Measurements from ENCODE around the gene MAPK8IP1.

The MAPK8IP1 gene

DNA sequence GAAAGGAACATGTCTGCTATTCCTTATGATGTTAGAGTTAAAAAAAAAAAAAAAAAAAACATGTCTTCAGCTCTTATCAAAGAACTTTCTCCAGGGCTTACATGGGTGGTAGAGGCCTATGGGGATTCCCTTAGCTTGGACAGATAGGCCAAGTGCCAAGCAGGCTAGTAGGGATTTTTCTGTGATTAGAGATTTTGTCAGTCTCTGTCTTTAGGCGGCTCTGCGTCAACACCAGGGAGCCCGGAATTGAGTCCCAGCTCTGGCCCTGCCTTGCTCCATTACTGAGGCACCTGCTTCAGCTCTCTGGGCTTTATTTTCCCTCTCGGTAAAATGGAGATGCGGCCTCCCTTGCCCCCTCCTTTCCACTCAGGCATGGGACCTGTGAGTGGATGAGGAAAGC, 25.1 kb upstream of the MAPK8IP1 start:
- no peak for DNase-seq

DNA sequence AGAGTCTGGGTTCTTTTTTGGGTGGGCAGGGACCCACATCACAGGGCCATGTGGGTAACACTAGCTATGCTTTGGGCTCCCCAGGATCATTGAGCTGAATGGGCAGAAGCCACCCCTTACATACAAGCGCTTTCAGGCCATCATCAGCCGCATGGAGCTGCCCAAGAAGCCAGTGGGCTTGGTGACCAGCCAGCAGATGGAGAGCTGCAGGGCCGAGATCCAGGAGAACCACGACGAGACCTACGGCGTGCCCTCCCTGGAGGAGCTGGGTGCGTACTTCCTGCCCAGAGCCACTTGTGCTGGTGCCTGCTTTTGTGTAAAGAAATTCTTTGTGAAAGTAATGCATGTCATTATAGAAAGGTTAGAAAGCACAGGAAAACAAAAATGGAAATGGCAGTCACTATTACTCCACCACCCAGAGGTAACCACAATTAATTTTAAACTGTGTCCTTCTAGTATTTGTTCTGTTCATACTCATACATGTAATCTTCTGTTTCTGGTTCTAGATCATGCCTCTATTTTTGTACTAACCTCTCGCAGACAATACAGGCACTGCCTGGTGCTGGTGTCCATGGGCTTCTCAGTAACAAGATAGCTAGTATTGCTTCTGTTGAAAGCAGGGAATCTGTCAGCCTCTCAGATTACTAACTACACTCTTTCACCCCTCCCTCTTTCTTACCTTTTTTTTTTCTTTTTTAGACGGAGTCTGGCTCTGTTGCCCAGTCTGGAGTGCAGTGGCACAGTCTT, 24.5 kb upstream of the MAPK8IP1 start:
- no peak for DNase-seq

DNA sequence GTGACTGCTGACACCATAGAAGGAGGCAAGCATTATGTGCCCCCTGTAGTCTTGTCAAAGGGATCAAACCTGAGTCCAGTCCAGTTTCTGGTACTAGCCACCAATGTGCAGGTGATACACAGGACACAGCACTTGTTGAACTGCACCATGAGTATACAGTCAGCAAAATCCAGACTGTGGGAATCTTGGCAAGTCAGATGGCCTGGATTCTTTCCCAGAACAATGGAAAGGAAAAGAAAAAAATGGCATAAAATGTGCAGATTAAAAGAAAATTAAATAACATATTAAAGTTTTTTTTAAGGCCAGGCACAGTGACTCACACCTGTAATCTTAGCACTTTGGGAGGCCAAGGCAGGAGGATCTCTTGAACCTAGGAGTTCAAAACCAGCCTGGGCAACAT, 21.4 kb upstream of the MAPK8IP1 start:
- no peak for DNase-seq

DNA sequence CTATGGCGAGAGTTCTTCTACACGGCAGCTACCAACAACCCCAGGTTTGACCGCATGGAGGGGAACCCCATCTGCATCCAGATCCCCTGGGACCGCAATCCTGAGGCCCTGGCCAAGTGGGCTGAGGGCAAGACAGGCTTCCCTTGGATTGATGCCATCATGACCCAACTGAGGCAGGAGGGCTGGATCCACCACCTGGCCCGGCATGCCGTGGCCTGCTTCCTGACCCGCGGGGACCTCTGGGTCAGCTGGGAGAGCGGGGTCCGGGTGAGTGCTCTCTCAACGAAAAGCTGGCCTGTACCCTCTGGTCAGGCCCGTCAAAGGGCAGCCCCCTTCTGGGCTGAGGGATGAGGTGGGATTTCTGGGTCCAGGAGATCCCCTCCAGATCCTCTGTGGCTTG, 15.9 kb upstream of the MAPK8IP1 start:
- no peak for DNase-seq

DNA sequence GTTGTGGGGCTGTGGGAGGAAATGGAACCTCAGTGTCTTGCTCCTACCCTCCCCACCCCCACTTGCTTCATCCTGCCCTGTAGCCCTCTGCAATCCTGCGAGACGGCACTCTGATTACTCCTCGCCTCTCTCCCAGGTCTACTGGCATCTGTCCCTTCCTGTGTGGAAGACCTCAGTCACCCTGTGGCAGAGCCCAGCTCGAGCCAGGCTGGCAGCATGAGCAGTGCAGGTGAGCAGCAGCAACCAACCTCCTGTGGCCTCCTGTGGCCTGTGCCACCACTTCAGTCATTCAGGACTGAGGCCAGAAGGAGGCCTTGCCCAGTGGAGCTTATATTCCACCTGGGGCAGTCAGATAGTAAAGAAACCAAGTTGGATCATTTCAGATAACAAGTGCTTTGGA, 14.7 kb upstream of the MAPK8IP1 start:
- DNase-seq, result no peak

DNA sequence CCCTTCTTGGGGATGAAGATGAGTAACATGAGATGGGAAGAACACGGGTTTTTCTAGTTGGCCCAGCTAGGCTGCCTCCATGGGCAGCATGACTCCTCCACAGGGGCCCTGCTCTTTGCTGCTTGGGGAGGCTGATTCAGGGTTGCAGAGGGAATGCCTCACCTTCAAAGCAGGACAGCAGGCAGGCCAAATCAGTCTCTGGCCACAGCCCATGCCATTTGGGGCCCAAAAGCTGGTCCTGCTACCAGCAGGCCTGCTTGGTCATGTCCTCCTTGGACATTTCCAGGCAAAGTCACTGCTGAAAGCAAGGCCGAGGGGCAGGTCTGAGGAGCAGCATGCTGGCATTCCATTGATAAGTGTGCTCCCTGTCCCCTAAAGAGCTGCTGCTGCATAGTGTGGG, 13.8 kb upstream of the MAPK8IP1 start:
- no peak for DNase-seq

DNA sequence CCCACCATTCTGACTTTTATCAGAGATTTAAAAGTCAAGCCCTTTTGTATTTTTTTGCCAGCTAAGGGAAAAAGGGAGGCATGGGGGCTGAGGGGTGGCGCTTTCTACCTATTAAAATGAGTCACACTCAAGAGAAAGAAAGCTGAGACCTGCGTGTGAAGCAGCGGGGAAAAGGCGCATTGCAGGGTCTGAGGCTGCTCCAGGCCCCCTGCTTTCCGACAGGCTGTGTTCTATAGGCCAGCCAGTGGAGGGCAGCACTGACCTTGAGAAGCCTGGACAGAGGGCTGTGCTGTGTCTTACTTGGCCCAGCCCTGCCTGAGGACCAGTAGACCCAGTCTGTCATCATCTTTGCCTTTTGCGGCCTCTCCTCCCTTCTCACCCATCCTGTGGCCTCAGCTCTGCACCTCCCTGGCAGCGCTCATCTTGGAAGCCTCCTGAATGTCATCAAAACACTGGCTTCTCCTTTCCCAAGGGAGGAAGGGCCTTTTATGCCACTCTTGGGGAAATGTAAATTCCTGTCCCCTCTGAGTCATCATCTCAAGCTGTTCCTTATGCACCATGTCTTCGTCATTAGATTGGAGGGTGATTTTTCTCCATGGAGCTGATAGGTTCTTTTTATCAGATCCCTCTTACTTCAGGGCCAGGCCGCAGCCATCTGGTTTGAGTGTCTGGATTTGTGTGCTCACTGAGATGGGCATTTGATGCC, 12.6 kb upstream of the MAPK8IP1 start:
- DNase-seq, result peak; percentile 59

DNA sequence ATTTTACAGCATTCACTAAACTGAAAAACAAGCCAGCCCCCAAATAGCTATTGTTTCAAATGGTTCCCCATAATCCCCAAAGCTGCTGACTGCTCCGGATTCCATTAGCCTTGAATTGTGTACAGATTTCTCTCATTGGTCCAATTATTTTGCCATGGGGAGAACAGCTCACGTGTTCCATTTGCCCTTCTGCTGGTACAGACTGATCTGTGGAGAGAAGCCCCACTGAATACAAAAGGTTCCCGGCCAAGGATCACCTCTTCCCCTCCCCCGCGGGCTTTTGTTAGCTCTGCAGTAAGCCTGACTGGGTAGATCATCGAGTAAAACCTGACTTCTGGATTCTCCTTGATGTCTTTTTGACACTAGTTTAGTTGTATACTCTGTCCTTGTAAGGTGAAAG, 9.1 kb upstream of the MAPK8IP1 start:
- no peak for DNase-seq

DNA sequence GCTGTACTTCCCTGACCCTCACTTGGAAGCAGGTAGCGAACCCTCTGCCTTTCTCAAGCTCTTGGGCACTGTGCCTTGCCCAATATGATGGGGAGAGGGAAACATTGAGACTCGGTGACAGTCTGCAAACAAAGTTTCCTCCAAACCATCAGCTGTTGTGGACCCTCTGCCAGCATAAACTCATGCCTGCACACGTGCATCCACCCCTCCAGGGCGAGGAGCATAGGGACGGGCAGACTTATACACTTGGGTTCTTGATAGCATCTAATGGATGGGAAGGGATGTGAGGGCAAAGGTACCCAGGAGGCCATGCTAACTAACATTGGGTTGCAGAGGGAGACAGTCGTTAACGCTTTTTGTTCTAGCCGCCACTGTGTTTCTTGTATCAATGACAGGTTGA, 8.2 kb upstream of the MAPK8IP1 start:
- no peak for DNase-seq

DNA sequence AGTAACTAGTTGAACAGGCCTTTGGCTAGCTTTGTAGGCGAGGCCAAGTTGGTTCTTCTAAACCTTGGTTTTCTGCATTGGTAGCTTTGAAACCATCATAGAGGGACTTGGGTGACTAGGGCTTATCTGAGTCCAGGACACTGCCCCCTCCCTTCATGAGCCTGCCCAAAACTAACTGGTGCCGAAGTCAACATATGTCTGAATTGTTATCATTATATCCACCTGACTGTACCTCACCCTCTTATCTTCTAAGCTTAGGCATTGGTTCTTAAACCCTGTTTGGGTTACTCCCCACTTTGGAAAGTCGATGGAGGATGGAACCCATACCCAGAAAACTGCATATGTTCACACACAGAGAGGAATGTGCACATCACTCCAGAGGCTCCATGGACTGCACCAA, 7.6 kb upstream of the MAPK8IP1 start:
- DNase-seq, result no peak

DNA sequence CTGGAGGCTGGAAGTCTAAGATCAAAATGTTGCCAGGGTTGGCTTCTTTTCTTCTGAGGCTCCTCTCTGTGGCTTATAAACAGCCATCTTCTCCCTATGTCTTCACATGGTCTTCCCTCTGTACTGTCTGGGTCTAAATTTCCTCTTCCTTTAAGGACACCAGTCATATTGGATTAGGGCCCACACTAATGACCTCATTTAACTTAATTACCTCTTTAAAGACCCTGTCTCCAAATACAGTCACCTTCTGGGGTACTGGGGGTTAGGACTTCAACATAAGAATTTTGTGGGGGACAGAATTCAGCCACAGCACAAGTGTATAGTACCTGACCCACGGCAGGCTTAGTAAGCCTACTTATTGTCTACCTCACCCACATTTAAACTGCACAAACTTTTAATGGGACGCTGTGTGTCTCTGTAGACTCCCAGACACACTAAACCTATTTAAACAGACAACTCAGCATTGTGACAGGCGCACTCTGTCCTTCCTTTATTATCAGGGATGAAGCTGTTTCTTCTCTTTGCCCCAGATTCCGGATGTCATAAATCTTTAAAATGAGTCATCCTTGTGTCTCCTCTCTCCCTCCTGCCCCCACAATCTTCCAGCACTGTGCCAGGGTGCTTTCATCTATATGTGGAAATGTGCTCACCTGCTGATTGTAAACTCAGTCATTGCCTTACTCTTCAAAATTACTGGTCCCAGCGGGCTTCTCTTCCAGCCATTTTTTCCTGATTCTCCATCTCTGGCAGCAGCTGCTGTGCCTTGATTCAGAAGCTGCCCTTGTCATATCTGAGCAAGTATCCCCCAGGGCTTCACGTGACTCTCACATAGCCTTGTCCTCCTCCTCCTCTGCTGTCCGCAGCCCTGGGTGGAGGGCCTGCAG, 5.4 kb upstream of the MAPK8IP1 start:
- DNase-seq, result no peak

DNA sequence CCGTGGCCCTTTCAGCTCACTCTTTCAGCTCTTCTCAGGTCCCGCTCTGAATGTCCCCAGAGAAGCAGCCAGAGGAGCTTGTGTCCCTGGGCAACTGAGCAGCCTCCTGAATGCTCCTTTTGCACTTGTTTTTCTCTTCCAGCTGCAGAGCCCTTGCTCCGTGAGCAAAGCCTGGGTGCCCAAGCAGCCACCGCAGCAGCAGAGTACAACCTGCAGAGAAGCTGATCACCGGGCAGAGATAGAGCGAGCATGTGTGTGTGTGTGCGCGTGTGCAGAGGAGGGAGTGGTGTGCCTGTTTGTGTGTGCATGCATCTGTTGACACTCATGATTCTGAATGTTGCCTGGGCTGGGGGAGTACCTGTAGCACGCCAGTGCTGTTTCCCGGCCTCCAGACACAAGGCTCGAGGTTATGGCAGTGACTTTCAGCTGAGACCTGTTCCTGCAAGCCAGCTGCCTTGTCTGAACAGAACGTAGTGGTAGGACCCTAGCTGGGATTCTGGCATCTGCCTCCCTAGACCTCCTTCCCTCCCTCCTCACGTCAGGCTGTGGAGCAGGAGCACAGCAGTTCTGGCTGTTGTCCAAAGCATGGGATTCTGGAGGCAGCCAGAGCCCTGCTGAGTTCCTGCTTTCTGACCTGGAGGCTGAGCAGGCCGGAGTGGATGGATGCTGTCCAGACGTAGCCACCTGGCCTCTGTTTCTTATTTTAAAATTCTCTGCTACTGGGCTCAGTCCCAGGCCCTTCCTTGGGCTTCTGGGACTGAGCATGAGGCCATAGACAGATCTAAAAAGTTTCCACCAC, 4.5 kb upstream of the MAPK8IP1 start:
- no peak for DNase-seq

DNA sequence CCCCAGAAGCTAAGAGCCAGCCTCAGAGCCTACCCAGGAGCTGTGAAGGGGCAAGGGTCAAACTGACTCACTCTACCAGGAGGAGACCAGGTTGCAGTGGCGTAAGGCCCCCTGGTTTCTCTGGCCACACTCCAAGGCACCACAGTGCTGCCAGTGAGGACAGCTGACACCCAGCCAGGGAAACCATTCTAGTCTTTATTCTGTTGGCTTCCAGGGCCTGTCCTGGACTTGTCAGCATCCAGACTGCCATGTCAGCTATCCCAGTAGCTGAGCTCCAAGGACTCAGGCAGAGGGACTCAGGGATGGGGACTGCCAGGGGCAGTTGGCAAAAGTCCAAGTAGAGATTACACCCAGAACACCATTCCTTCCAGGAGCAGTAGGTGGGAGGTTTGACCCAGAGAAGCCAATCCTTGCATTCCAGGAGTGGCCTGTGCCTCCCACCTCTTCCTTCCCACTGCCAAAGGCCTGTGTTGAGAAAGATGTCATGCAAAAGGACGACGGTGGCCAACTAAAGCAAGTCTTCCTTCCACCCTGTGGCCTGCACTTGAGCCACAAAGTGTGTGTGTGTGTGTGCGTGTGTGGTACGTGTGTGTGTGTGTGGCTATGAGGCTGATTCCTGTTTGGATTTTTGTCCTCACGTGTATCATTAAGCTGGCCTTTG, 3.6 kb upstream of the MAPK8IP1 start:
- DNase-seq, result no peak

DNA sequence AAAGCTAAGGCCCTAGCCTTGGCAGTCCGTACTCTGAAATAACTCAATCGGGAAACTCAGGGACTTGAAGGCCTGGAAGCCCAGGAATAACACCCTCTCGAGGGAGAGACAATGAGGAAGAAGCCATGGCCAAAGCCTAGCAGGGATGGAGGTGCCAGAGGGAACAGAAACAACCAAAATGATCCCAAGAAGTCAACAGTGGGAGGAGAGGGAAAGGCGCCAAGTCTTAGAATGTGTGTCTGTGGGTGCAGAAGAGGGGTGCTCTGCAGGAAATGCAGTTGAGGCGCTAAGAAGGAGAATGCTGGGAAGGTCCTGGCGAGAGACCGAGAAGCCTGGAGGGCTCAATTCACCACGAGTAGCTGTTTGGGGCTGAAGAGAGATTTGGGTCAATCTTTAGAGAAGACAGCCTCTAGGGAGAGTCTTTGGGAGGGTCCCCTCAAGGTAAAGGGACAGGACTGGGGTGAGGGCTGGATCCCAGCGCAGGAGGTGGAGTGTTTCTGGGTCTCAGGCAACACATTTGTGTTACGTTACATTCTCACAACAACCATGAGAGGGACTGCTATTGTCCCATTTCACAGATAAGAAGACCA, 760 bp upstream of the MAPK8IP1 start:
- no peak for DNase-seq

DNA sequence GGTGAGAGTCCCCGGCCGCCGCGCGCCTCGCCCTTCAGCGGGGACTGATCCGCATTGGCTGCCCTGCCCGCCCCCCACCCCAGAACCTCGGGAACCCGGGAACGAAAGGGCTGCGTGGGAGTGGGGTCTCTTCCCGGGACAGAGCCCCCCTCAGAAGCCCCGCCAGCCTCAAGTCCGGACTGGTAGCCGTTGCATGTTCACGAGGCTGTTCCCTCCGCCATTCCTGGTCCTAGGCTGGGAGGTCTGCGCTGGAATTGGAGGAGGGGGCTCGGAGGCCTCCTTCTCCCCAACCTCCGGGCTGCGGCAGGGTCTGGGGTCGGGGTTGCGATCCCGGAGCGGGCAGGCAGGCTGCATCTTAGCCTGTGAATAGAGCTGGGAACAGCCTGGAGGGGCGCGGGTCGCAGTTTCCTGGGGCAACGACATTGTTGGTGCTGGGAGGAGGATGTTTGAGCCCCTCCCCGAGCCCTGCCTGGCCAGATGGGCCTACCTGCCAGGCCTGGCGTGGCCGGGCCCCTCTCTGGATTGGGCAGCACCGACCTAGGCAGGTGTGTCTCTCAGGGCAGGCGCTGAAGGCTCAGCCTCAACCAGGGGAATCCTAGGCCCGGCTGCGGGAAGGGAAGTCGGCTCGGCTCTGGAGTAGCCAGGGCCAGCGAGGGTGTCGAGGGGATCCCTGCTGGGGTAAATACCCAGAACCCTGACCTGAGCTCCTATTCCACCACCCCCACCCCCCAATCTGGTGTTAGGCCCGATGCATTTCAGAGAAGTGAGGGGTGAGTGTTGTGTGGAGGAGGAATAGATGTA, 670 bp downstream of the MAPK8IP1 start:
- DNase-seq, result no peak

DNA sequence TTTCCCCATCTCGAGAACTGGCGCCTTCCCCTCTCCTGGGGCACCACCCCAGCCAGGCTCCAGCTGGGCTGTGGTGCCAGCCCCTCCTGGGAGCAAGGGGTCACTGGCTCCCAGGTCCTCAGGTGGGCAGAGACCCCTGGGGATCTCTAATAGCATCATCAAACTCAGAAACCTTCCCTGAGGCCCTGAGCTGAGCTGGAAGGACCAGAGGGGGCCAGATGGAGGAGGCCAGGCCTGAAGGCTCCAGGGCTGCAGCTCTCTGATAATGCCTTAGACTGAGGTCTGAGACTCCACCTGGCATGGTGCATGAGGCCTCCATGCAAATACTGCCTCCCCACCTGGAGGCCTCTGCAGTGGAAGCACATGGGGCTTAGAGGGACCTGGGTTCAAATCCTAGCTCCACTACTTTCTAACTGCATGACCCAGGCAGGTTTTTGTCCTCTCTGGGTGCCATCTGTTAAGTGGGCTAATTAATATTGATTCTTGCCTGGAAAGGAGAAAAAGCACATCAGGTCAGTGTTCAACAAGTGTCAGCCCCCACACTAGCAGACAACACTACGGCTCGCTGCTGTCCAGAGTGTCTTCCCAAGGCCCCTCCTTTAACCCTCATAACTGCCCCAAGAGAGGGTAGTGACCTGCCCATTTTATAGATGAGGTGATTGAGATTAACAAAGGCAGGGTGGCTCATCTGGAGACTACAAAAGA, 1.5 kb downstream of the MAPK8IP1 start:
- DNase-seq, result no peak

DNA sequence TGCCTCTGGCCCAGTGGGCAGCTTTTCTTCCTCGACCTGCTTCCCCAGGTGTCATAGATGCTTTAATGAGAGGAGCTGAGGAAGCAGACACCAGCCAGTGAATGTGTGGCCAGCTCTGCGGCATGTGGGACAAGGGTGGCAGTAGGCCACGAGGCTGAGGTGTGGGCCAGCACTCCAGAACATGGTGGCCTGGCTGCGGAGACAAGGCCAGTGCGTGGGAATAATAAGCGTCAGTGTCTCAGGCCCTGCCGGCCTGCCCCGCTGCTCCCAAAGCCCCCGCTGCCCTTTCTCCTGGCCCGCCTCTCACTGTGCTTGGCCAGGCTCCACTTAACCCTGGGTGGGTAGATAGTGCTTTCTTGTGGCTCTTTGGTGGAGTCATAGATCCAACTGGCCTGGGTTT, 2.1 kb downstream of the MAPK8IP1 start:
- DNase-seq, result no peak

DNA sequence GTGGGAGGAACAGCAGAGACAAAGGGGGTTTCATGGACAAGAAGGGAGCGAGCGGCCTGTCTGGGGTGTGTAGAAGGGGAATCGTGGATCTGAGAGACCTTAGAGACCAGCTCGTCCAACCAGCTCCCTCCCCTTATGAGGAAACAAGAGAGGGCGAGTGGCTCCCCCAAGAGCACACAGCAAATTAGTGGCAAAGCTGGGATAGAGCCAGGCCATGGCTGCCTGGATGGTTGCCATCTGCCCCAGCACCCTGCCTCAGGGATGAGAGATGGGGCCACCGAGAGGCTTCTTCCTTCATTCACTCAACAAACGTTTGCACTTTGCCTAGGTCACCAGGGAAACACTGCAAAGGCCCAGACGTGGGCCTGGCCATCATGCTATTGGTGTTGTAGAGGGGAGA, 4.1 kb downstream of the MAPK8IP1 start:
- DNase-seq, result no peak

DNA sequence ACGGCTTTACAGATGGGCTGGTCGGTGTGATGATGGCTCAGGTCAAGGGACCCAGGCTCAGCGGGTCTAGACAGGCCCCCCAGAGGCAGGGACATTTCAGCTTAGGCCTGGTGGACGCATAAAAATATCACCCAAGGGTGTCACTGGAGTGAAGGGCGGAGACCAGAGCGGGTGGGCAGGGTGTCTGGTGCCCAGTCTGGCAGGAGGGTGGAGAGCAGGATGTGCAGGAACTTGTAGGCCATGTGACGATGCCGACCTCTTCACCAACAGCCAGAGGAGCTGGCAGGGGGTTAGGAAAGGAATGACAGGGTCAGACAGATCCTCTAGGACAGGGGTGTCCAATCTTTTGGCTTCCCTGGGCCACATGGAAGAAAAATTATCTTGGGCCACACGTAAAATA, 4.5 kb downstream of the MAPK8IP1 start:
- DNase-seq, result no peak

DNA sequence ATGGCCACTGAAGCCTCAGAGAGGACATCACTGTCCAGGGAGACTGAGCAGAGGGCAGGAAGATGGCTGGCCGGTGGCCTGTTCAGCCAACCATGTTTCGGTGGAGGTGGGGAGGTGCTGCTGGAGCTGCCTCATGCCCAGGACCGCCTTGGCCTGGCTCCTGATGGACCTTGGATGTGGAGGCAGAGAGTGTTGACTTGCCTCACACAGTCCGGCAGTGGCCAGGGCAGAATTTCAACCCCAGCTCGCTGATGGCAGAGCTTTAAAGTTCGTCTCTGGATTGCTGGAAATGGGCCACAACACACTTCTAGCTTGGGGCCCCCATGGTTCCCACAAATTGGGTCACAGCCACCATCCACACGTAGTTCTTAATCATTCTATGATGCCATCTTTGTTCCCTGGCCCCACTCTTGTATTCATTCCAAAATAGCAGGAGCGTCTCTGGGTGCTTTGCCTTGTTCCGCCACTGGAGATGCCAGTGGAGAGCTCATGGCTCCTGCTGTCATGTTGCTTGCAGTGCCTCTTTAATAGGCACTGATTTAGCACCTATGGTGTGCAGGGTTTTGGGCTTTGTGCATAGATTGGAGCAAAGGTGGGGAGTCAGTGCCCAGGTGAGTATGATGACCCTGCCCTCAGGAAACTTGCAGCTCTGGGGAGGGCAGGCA, 5.6 kb downstream of the MAPK8IP1 start:
- no peak for DNase-seq

Data from activated CD8-positive, alpha-beta memory T cell treated with anti-CD3 and anti-CD28 coated beads, Interleukin-2, amount 50 U/mL, for 48 hours (primary cell).